H1 (cell line): ENCODE results near the gene GPC3. TPM values are rescaled to one million over a fixed set of nuclear protein-coding genes. Genes with fewer than 3 reads are reported as not detected.

ENCODE experiments used
- CTCF ChIA-PET: fragments of 300-600 bp; sonication (Branson Sonifier 250); formaldehyde crosslinking; loops from one replicate; lab custom pipeline; 2021; ENCODE audit not compliant: partially characterized antibody; lab: Charles Lee
- POLR2A ChIA-PET: fragments of 300-600 bp; sonication (Branson Sonifier 250); formaldehyde crosslinking; loops from one replicate; lab custom pipeline; 2021; ENCODE audit warnings: inconsistent platforms; ENCODE audit not compliant: partially characterized antibody; lab: Charles Lee
- DNase-seq, 2 experiments: peaks; one replicate each; pipeline versions ENCODE4 v3.0.0 to v3.0.0-alpha.2; 2010 to 2022; ENCODE audit warnings: low spot score in 2 of 2, low read depth in 1 of 2, mixed read lengths in 1 of 2
- FAIRE-seq: peaks from 2 replicates; lab custom pipeline; 2011; peaks lifted over from hg19 to GRCh38; lab: Jason Lieb, UNC
- H2AFZ ChIP-seq: 2 replicates; pipeline ENCODE4 v1.8.1; 2012; ENCODE audit warnings: low read length, inconsistent platforms
- H2AK5ac ChIP-seq: 2 replicates; pipeline ENCODE4 v1.6.1; 2013; ENCODE audit warnings: low read depth, low read length
- H2BK120ac ChIP-seq: replicated peaks from 2 replicates; pipeline ENCODE3; 2013; ENCODE audit warnings: low read depth, low read length, inconsistent platforms
- H2BK12ac ChIP-seq: 2 replicates; pipeline ENCODE4 v1.6.1; 2013; ENCODE audit warnings: low read depth, low read length
- H2BK15ac ChIP-seq: 2 replicates; pipeline ENCODE4 v1.6.1; 2013; ENCODE audit warnings: low read length
- H2BK20ac ChIP-seq: 2 replicates; pipeline ENCODE4 v1.6.1; 2013; ENCODE audit warnings: low read length
- H2BK5ac ChIP-seq: 2 replicates; pipeline ENCODE4 v1.6.1; 2013; ENCODE audit warnings: low read depth, low read length
- H3K14ac ChIP-seq: 2 replicates; pipeline ENCODE4 v1.6.1; 2013; ENCODE audit warnings: inconsistent platforms; ENCODE audit not compliant: insufficient read length
- H3K18ac ChIP-seq: 2 replicates; pipeline ENCODE4 v1.6.1; 2013; ENCODE audit warnings: low read length; ENCODE audit errors: extremely low read depth
- H3K23ac ChIP-seq: 2 replicates; pipeline ENCODE4 v1.6.1; 2013; ENCODE audit warnings: inconsistent platforms; ENCODE audit not compliant: insufficient read length
- H3K23me2 ChIP-seq: 2 replicates; pipeline ENCODE4 v1.6.1; 2013; ENCODE audit warnings: low read depth, low read length
- H3K27ac ChIP-seq: 2 replicates; pipeline ENCODE4 v1.6.1; 2011; ENCODE audit warnings: low read depth, low read length, inconsistent platforms
- H3K27me3 ChIP-seq, 4 experiments: replicated peaks in 1 of 4; 1 replicate in 1 of 4; 2 replicates in 3 of 4; pipeline versions ENCODE4 v1.6.1 to v1.8.1; 2011 to 2013; ENCODE audit warnings: low read length in 3 of 4, mild to moderate bottlenecking in 3 of 4, inconsistent platforms in 2 of 4, mixed read lengths in 2 of 4, moderate library complexity in 1 of 4; ENCODE audit not compliant: control insufficient read depth in 3 of 4, insufficient read depth in 3 of 4; ENCODE audit errors: extremely low read depth in 1 of 4
- H3K36me3 ChIP-seq, 4 experiments: 2 replicates each; pipeline versions ENCODE4 v1.6.1 to v1.8.1; 2011 to 2013; ENCODE audit warnings: mild to moderate bottlenecking in 4 of 4, low read length in 3 of 4, moderate library complexity in 2 of 4, control low read depth in 1 of 4, inconsistent platforms in 1 of 4; ENCODE audit not compliant: insufficient read depth in 4 of 4, control insufficient read depth in 2 of 4
- H3K4ac ChIP-seq: replicated peaks from 2 replicates; pipeline ENCODE3; 2013; ENCODE audit warnings: low read length, low read depth, mixed read lengths, inconsistent platforms; ENCODE audit not compliant: insufficient read length
- H3K4me1 ChIP-seq, 4 experiments: replicated peaks in 1 of 4; 1 replicate in 1 of 4; 2 replicates in 3 of 4; pipeline versions ENCODE4 v1.6.1 to v1.8.1; 2011 to 2013; ENCODE audit warnings: low read length in 3 of 4, inconsistent platforms in 2 of 4, mixed read lengths in 1 of 4; ENCODE audit not compliant: insufficient read depth in 4 of 4, control insufficient read depth in 3 of 4
- H3K4me2 ChIP-seq, 2 experiments: 2 replicates each; pipeline versions ENCODE4 v1.6.1 to v1.8.1; 2011 to 2013; ENCODE audit warnings: low read depth in 2 of 2, low read length in 2 of 2, control low read depth in 1 of 2, inconsistent platforms in 1 of 2, mild to moderate bottlenecking in 1 of 2; ENCODE audit not compliant: insufficient read depth in 1 of 2
- H3K4me3 ChIP-seq, 4 experiments: fragments of 200-600, 300-600 bp in 1 of 4; sonication (generic), shearing (Covaris generic), sonication (Bioruptor Twin) in 1 of 4; 2 replicates each; pipeline versions ENCODE4 v1.5.1 to v1.8.1; 2011 to 2016; ENCODE audit warnings: low read length in 4 of 4, low read depth in 3 of 4, control low read depth in 2 of 4, inconsistent platforms in 2 of 4, mild to moderate bottlenecking in 2 of 4, mixed read lengths in 1 of 4, moderate library complexity in 1 of 4; ENCODE audit not compliant: insufficient read depth in 2 of 4; ENCODE audit errors: extremely low read depth in 1 of 4
- H3K56ac ChIP-seq: replicated peaks from 2 replicates; pipeline ENCODE3; 2013; ENCODE audit warnings: low read depth, mild to moderate bottlenecking, mixed read lengths, low read length, inconsistent platforms; ENCODE audit not compliant: insufficient read length
- H3K79me1 ChIP-seq: 2 replicates; pipeline ENCODE4 v1.6.1; 2013; ENCODE audit warnings: low read depth, low read length, control low read depth
- H3K79me2 ChIP-seq, 2 experiments: 2 replicates each; pipeline versions ENCODE4 v1.6.1 to v1.8.1; 2012 to 2013; ENCODE audit warnings: low read length in 2 of 2, mild to moderate bottlenecking in 2 of 2, inconsistent platforms in 1 of 2; ENCODE audit not compliant: insufficient read depth in 2 of 2, control insufficient read depth in 1 of 2
- H3K9ac ChIP-seq, 4 experiments: replicated peaks in 1 of 4; 1 replicate in 1 of 4; 2 replicates in 3 of 4; pipeline versions ENCODE4 v1.6.1 to v1.8.1; 2011 to 2013; ENCODE audit warnings: low read depth in 3 of 4, low read length in 3 of 4, control low read depth in 2 of 4, mild to moderate bottlenecking in 2 of 4, moderate library complexity in 2 of 4, inconsistent platforms in 1 of 4; ENCODE audit errors: extremely low read depth in 1 of 4
- H3K9me3 ChIP-seq, 2 experiments: 2 replicates each; pipeline versions ENCODE4 v1.6.1 to v1.8.1; 2012 to 2013; ENCODE audit warnings: mild to moderate bottlenecking in 2 of 2, moderate library complexity in 2 of 2, control low read depth in 1 of 2, inconsistent platforms in 1 of 2, low read depth in 1 of 2, low read length in 1 of 2, mixed read lengths in 1 of 2; ENCODE audit not compliant: insufficient read depth in 2 of 2
- H4K20me1 ChIP-seq, 2 experiments: replicated peaks in 1 of 2; 2 replicates each; pipeline versions ENCODE3 to v1.8.1; 2011 to 2013; ENCODE audit warnings: inconsistent platforms in 2 of 2, low read length in 2 of 2, mild to moderate bottlenecking in 1 of 2; ENCODE audit not compliant: insufficient read depth in 2 of 2, control insufficient read depth in 1 of 2
- H4K5ac ChIP-seq: 2 replicates; pipeline ENCODE4 v1.6.1; 2013; ENCODE audit warnings: low read length, low read depth, mixed read lengths, inconsistent platforms; ENCODE audit not compliant: insufficient read length
- H4K8ac ChIP-seq: 2 replicates; pipeline ENCODE4 v1.8.0; 2013; ENCODE audit warnings: mild to moderate bottlenecking, moderate library complexity, low read length, inconsistent platforms; ENCODE audit not compliant: insufficient read depth; ENCODE audit errors: extremely low read depth
- H4K91ac ChIP-seq: replicated peaks from 2 replicates; pipeline ENCODE3; 2013; ENCODE audit warnings: low read length, mixed read lengths, inconsistent platforms; ENCODE audit not compliant: insufficient read length
- TBP ChIP-seq: IDR thresholded peaks from 2 replicates; pipeline ENCODE4 v1.6.1; 2011; ENCODE audit warnings: low read depth, low read length, improper control_type of control experiment
- WGBS, 2 experiments: shearing (Covaris generic) in 1 of 2; methylation state at CpG; one replicate each; pipeline versions ENCODE4 v1.1.6 to v1.1.7; 2013 to 2015; ENCODE audit warnings: low lambda C conversion rate in 2 of 2, mixed read lengths in 2 of 2, inconsistent platforms in 1 of 2, low coverage in 1 of 2, missing lambda C conversion rate in 1 of 2; ENCODE audit not compliant: insufficient replicate concordance in 2 of 2, insufficient coverage in 1 of 2, insufficient read length in 1 of 2; ENCODE audit errors: extremely low coverage in 1 of 2, missing lambda C conversion rate in 1 of 2; 5-methylcytosine and 5-hydroxymethylcytosine counted together
- polyA plus RNA-seq, 7 experiments: library from polyadenylated mRNA; depleted of rRNA in 3 of 7; stranded (reverse) in 5 of 7; unstranded in 2 of 7; fragments of >200 nt in 5 of 7; fragments of 200-250 nt in 2 of 7; gene quantifications; 1 replicate in 5 of 7; 2 replicates in 1 of 7; 4 replicates in 1 of 7; pipeline versions ENCODE4 v1.2.1 to v1.2.3, GENCODE V29; 2011 to 2013; ENCODE audit warnings: missing spikeins in 2 of 7, mixed read lengths in 2 of 7
- total RNA-seq: library from RNA; stranded (reverse); fragmentation: NEBNext Ultra II Directional; extraction: Animal tissue kit (Norgen Biotek cat#: 25700); gene quantifications from 2 replicates; pipeline ENCODE4 v1.2.1, GENCODE V29; 2021

GPC3 gene
- total and polyA plus RNA-seq, 2 of the 8 experiments (the other 6 are each of a cell fraction or from before 2014, with no cell fraction given) = 64.8 to 71.9 TPM

- Histone ChIP-seq H2AK5ac (no peak overlapping the region), H3K23ac (no peak overlapping the region), H3K79me1 (no peaks in the 10 kb centered on the region), H2BK12ac (no peak overlapping the region), H3K27me3 (no peaks in the 10 kb centered on the region; a peak in 1 of 7 replicates), H3K4me3 (no peak overlapping the region), H2BK20ac (no peak overlapping the region), H2BK120ac (no peak overlapping the region), H3K36me3 (no peaks in the 10 kb centered on the region), H3K4ac (no peak overlapping the region), H3K79me2 (no peaks in the 10 kb centered on the region), H3K18ac (no peak overlapping the region), H3K9me3 (no peaks in the 10 kb centered on the region), H3K14ac (no peak overlapping the region), H3K4me2 (no peak overlapping the region), H4K20me1 (no peaks in the 10 kb centered on the region), H3K4me1 (peaks cover 0 to 2% (median 1%) of the 10 kb centered on the region in 4 experiments; a peak in 3 of 7 replicates), H3K23me2 (no peaks in the 10 kb centered on the region; the same call in 1 of the 2 replicates), H2BK5ac (no peak overlapping the region), H4K8ac (no peak overlapping the region), H2BK15ac (no peak overlapping the region), H3K27ac (no peak overlapping the region), H3K9ac (no peak overlapping the region), H4K91ac (no peak overlapping the region), H3K56ac (no peak overlapping the region), H2AFZ (no peak overlapping the region), H4K5ac (no peak overlapping the region)
- FAIRE-seq (no peak), DNase-seq (no peak)
- POLR2A ChIA-PET = interaction anchor here (1.5 kb wide), 1 partner anchor 434 kb away, joined by 3 read pairs; no protein-coding TSS in a partner anchor
- CTCF ChIA-PET = interaction anchor here (0.9 to 3.2 kb wide), 5 partner anchors 9 to 78 kb away, joined by 3 to 11 read pairs (median 4); no protein-coding TSS in a partner anchor
- 80% methylated on average over 7 of the region's 7 CpGs; no CpG with 5 or more reads in 1 of the 2 experiments for WGBS, 2 experiments
- TF ChIP-seq TBP = no peak
Observed at GRCh38 chrX:133699023-133699728, 286.2 kb downstream of the GPC3 start.
